SK-N-SH (cell line): ENCODE results near the gene RNF149. TPM values are rescaled to one million over a fixed set of nuclear protein-coding genes. Genes with fewer than 3 reads are reported as not detected.

Source experiments
- CTCF ChIA-PET: fragments of 300-600, 350-600 bp; formaldehyde crosslinking; extraction: SDS; loops from one replicate; lab custom pipeline; 2021; lab: Yijun Ruan, JAX
- POLR2A ChIA-PET: fragments of 350-600 bp; sonication (Branson Sonifier 250); formaldehyde crosslinking; extraction: SDS; loops from one replicate; lab custom pipeline; 2020; ENCODE audit warnings: antibody characterized with exemption, inconsistent platforms; lab: Yijun Ruan, JAX
- DNase-seq: peaks from one replicate; pipeline ENCODE4 v3.0.0; 2012
- H2AFZ ChIP-seq: fragments of 200-600 bp; sonication (generic); 2 replicates; pipeline ENCODE4 v1.8.1; 2016; ENCODE audit warnings: antibody characterized with exemption, mild to moderate bottlenecking, low read depth
- H3F3A ChIP-seq: fragments of 200-600 bp; sonication (generic); replicated peaks from 2 replicates; pipeline ENCODE3; 2016; ENCODE audit warnings: antibody characterized with exemption, mild to moderate bottlenecking; ENCODE audit not compliant: insufficient read depth
- H3K27ac ChIP-seq, 2 experiments: fragments of 200-500 bp in 1 of 2; fragments of 200-600 bp in 1 of 2; sonication (Bioruptor generic) in 1 of 2; sonication (generic), shearing (Covaris generic) in 1 of 2; 2 replicates each; pipeline versions ENCODE4 v1.5.1 to v1.6.1; 2014 to 2016; ENCODE audit warnings: low read depth in 2 of 2, inconsistent platforms in 1 of 2, low read length in 1 of 2, mild to moderate bottlenecking in 1 of 2, mixed read lengths in 1 of 2
- H3K27me3 ChIP-seq: fragments of 200-600 bp; sonication (generic), shearing (Covaris generic); 2 replicates; pipeline ENCODE4 v1.6.1; 2016; ENCODE audit warnings: mixed run types; ENCODE audit not compliant: insufficient read depth
- H3K36me3 ChIP-seq, 2 experiments: fragments of 200-500 bp in 1 of 2; fragments of 200-600 bp in 1 of 2; sonication (Bioruptor generic) in 1 of 2; sonication (generic) in 1 of 2; replicated peaks in 1 of 2; 2 replicates each; pipeline versions ENCODE3 to v1.5.1; 2014 to 2016; ENCODE audit warnings: low read length in 1 of 2, mild to moderate bottlenecking in 1 of 2; ENCODE audit not compliant: insufficient read depth in 2 of 2, control insufficient read depth in 1 of 2
- H3K4me1 ChIP-seq, 2 experiments: fragments of 200-500 bp in 1 of 2; fragments of 200-600 bp in 1 of 2; sonication (Bioruptor generic) in 1 of 2; sonication (generic), shearing (Covaris generic) in 1 of 2; 2 replicates each; pipeline versions ENCODE4 v1.5.1 to v1.6.1; 2014 to 2016; ENCODE audit warnings: low read depth in 1 of 2, low read length in 1 of 2, mixed run types in 1 of 2; ENCODE audit not compliant: insufficient read depth in 2 of 2, control insufficient read depth in 1 of 2
- H3K4me2 ChIP-seq: fragments of 200-600 bp; sonication (generic), shearing (Covaris generic); 2 replicates; pipeline ENCODE4 v1.6.1; 2017; ENCODE audit warnings: mixed run types
- H3K4me3 ChIP-seq, 2 experiments: fragments of 200-500 bp in 1 of 2; fragments of 200-600 bp in 1 of 2; sonication (Bioruptor generic) in 1 of 2; sonication (generic), shearing (Covaris generic) in 1 of 2; 2 replicates each; pipeline versions ENCODE4 v1.5.1 to v1.8.1; 2014 to 2016; ENCODE audit warnings: low read depth in 2 of 2, inconsistent platforms in 1 of 2, low read length in 1 of 2, mild to moderate bottlenecking in 1 of 2, mixed read lengths in 1 of 2, moderate library complexity in 1 of 2
- H3K79me2 ChIP-seq: fragments of 200-600 bp; sonication (generic); 2 replicates; pipeline ENCODE4 v1.8.1; 2017; ENCODE audit warnings: mild to moderate bottlenecking; ENCODE audit not compliant: insufficient read depth
- H3K9ac ChIP-seq: fragments of 200-600 bp; sonication (generic); 2 replicates; pipeline ENCODE4 v1.6.1; 2017; ENCODE audit warnings: mixed run types
- H3K9me2 ChIP-seq: fragments of 200-600 bp; sonication (generic); 2 replicates; pipeline ENCODE4 v1.6.1; 2017; ENCODE audit warnings: mixed run types
- H3K9me3 ChIP-seq: fragments of 200-600 bp; sonication (generic); 2 replicates; pipeline ENCODE4 v1.6.1; 2017; ENCODE audit warnings: mixed run types, mild to moderate bottlenecking, moderate library complexity
- H4K20me1 ChIP-seq: fragments of 200-600 bp; sonication (generic); 2 replicates; pipeline ENCODE4 v1.6.1; 2017; ENCODE audit warnings: mild to moderate bottlenecking, mixed run types; ENCODE audit not compliant: insufficient read depth
- CHD2 ChIP-seq: fragments of 150-350 bp; IDR thresholded peaks from 2 replicates; pipeline ENCODE4 v1.6.1; 2018; ENCODE audit warnings: low read length; ENCODE audit not compliant: partially characterized antibody
- EZH2phosphoT487 ChIP-seq: fragments of 200-600 bp; sonication (generic); IDR thresholded peaks from 2 replicates; pipeline ENCODE4 v1.6.1; 2017; ENCODE audit warnings: low read depth, mixed run types, mild to moderate bottlenecking, antibody characterized with exemption, moderate library complexity, borderline replicate concordance
- FOSL2 ChIP-seq: IDR thresholded peaks from 2 replicates; pipeline ENCODE4 v1.4.0; 2012; ENCODE audit warnings: low read depth, mild to moderate bottlenecking, moderate library complexity, borderline replicate concordance
- FOXJ3 ChIP-seq: sonication (generic); formaldehyde crosslinking; IDR thresholded peaks from 2 replicates; pipeline ENCODE4 v1.5.1; 2020; ENCODE audit warnings: mild to moderate bottlenecking, missing genetic modification reagents
- FOXM1 ChIP-seq: IDR thresholded peaks from 2 replicates; pipeline ENCODE4 v1.4.0; 2012; ENCODE audit warnings: low read depth, mild to moderate bottlenecking
- IRF3 ChIP-seq: fragments of 150-350 bp; IDR thresholded peaks from 2 replicates; pipeline ENCODE4 v1.6.1; 2016; ENCODE audit warnings: mild to moderate bottlenecking, low read depth, low read length
- MAX ChIP-seq: IDR thresholded peaks from 2 replicates; pipeline ENCODE4 v1.4.0; 2012; ENCODE audit warnings: low read depth
- MEF2A ChIP-seq: IDR thresholded peaks from 2 replicates; pipeline ENCODE4 v1.4.0; 2012; ENCODE audit warnings: low read depth, borderline replicate concordance
- MXI1 ChIP-seq: IDR thresholded peaks from 2 replicates; pipeline ENCODE4 v1.6.1; 2012; ENCODE audit warnings: mild to moderate bottlenecking, low read depth, low read length, improper control_type of control experiment
- RAD21 ChIP-seq: IDR thresholded peaks from 2 replicates; pipeline ENCODE4 v1.6.1; 2012; ENCODE audit warnings: mild to moderate bottlenecking, low read length
- RFX5 ChIP-seq: IDR thresholded peaks from 2 replicates; pipeline ENCODE4 v1.6.1; 2012; ENCODE audit warnings: mild to moderate bottlenecking, improper control_type of control experiment, low read length
- SMC3 ChIP-seq: IDR thresholded peaks from 2 replicates; pipeline ENCODE4 v1.6.1; 2012; ENCODE audit warnings: low read depth, low read length, improper control_type of control experiment
- TAF1 ChIP-seq: IDR thresholded peaks from 2 replicates; pipeline ENCODE4 v1.6.1; 2012; ENCODE audit warnings: low read depth, mild to moderate bottlenecking, low read length, moderate library complexity, borderline replicate concordance
- TEAD4 ChIP-seq: IDR thresholded peaks from 2 replicates; pipeline ENCODE4 v1.4.0; 2012; ENCODE audit warnings: mild to moderate bottlenecking, borderline replicate concordance; ENCODE audit not compliant: insufficient read depth
- YY1 ChIP-seq: IDR thresholded peaks from 2 replicates; pipeline ENCODE4 v1.4.0; 2012; ENCODE audit warnings: low read depth, mild to moderate bottlenecking
- ZBTB33 ChIP-seq: IDR thresholded peaks from 2 replicates; pipeline ENCODE4 v1.4.0; 2012; ENCODE audit warnings: low read depth, borderline replicate concordance
- WGBS: methylation state at CpG from one replicate; pipeline ENCODE4 v1.1.6; 2017; ENCODE audit warnings: low lambda C conversion rate; 5-methylcytosine and 5-hydroxymethylcytosine counted together
- polyA plus RNA-seq, 3 experiments: library from polyadenylated mRNA; depleted of rRNA; stranded (reverse); fragments of >200 nt; gene quantifications; 2 replicates each; pipeline ENCODE4 v1.2.3, GENCODE V29; 2012
- TF ChIP-seq, protein P1 (sequence below): IDR thresholded peaks from 2 replicates; pipeline ENCODE4 v1.4.0; 2012; ENCODE audit warnings: low read depth, borderline replicate concordance
- TF ChIP-seq, protein P2 (sequence below): IDR thresholded peaks from 2 replicates; pipeline ENCODE4; 2012
- TF ChIP-seq, protein P3 (sequence below): fragments of 150-350 bp; IDR thresholded peaks from 2 replicates; pipeline ENCODE4 v1.6.1; 2017; ENCODE audit warnings: antibody characterized with exemption, low read length, low read depth, borderline replicate concordance

The RNF149 gene
- polyA plus RNA-seq, 1 of the 3 experiments (the other 2 are of a cell fraction), result 15.3 TPM

- TF ChIP-seq, protein P1, sequence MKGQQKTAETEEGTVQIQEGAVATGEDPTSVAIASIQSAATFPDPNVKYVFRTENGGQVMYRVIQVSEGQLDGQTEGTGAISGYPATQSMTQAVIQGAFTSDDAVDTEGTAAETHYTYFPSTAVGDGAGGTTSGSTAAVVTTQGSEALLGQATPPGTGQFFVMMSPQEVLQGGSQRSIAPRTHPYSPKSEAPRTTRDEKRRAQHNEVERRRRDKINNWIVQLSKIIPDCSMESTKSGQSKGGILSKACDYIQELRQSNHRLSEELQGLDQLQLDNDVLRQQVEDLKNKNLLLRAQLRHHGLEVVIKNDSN, result no peak
- TF ChIP-seq MXI1, result no peak
- no peak for TF ChIP-seq FOXJ3 (CRISPR knock-in tag)
- no peak for TF ChIP-seq SMC3
- TF ChIP-seq, all 33 proteins: peak for 0
Measured at GRCh38 chr2:101234169-101234938, 74.1 kb downstream of the RNF149 start (continued).

GRCh38 chr2:101232770-101233169 lies 75.7 kb downstream of the RNF149 start:
- H3F3A ChIP-seq, result no peaks in the 10 kb centered on the region
- no peaks in the 10 kb centered on the region for H3K36me3 ChIP-seq
- 74% methylated on average over 6 of the region's 6 CpGs for WGBS
- no peaks in the 10 kb centered on the region for H3K79me2 ChIP-seq
- no peak overlapping the region for H2AFZ ChIP-seq
- H3K9me2 ChIP-seq, result no peaks in the 10 kb centered on the region
- H3K27me3 ChIP-seq, result no peaks in the 10 kb centered on the region
- H3K27ac ChIP-seq, result no peak overlapping the region
- no peak for DNase-seq
- TF ChIP-seq CHD2, result no peak
- TF ChIP-seq, protein P2, sequence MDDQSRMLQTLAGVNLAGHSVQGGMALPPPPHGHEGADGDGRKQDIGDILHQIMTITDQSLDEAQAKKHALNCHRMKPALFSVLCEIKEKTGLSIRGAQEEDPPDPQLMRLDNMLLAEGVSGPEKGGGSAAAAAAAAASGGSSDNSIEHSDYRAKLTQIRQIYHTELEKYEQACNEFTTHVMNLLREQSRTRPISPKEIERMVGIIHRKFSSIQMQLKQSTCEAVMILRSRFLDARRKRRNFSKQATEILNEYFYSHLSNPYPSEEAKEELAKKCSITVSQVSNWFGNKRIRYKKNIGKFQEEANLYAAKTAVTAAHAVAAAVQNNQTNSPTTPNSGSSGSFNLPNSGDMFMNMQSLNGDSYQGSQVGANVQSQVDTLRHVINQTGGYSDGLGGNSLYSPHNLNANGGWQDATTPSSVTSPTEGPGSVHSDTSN, result no peak
- TF ChIP-seq RFX5, result no peak
- no peak for TF ChIP-seq RAD21
- no peak for TF ChIP-seq FOXJ3 (CRISPR knock-in tag)
- TF ChIP-seq MAX, result no peak
- TF ChIP-seq TAF1, result no peak
- no peak for TF ChIP-seq FOSL2
- TF ChIP-seq MEF2A, result no peak
- TF ChIP-seq, protein P1, result no peak
- TF ChIP-seq, protein P3, sequence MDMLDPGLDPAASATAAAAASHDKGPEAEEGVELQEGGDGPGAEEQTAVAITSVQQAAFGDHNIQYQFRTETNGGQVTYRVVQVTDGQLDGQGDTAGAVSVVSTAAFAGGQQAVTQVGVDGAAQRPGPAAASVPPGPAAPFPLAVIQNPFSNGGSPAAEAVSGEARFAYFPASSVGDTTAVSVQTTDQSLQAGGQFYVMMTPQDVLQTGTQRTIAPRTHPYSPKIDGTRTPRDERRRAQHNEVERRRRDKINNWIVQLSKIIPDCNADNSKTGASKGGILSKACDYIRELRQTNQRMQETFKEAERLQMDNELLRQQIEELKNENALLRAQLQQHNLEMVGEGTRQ, result no peak
- no peak for TF ChIP-seq YY1
- TF ChIP-seq MXI1, result no peak
- TF ChIP-seq ZBTB33, result no peak
- no peak for TF ChIP-seq IRF3
- no peak for TF ChIP-seq FOXM1
- no peak for TF ChIP-seq TEAD4
- no peak for TF ChIP-seq EZH2phosphoT487
- no peak overlapping the region for H3K4me2 ChIP-seq
- H3K9ac ChIP-seq, result no peak overlapping the region
- ChIA-PET CTCF (interaction anchor here (0.6 to 2.4 kb wide), 4 partner anchors 15 to 213 kb away, joined by 3 to 7 read pairs (median 4); partner anchors contain the start of gene CNOT11), POLR2A (no interaction called here)
- no peaks in the 10 kb centered on the region for H3K9me3 ChIP-seq
- H3K4me1 ChIP-seq, result no peaks in the 10 kb centered on the region
- H4K20me1 ChIP-seq, result no peaks in the 10 kb centered on the region
- H3K4me3 ChIP-seq, result no peak overlapping the region
